K562 (cell line): ENCODE data around the gene DUS1L. TPM values are rescaled to one million over a fixed set of nuclear protein-coding genes. Genes with fewer than 3 reads are reported as not detected.

ENCODE experiments used
- CHD1 ChIP-seq: fragments of 200-600 bp; sonication (generic); IDR thresholded peaks from one replicate; pipeline ENCODE4 v1.6.1; 2012; ENCODE audit warnings: mild to moderate bottlenecking, moderate library complexity, low read length, inconsistent platforms
- ID3 ChIP-seq, 2 experiments: fragments of 250-450 bp in 1 of 2; fragments of 450-650 bp in 1 of 2; sonication (Bioruptor Pico) in 1 of 2; IDR thresholded peaks; 2 replicates each; pipeline versions ENCODE4 v1.6.1 to v1.8.0; 2016 to 2021; ENCODE audit warnings: mild to moderate bottlenecking in 2 of 2, moderate library complexity in 2 of 2, missing compliant biosample characterization in 1 of 2, missing genetic modification characterization in 1 of 2
- KLF13 ChIP-seq: fragments of 450-650 bp; IDR thresholded peaks from 2 replicates; pipeline ENCODE4 v1.6.1; 2016; ENCODE audit warnings: missing genetic modification characterization, low read depth, mild to moderate bottlenecking, missing compliant biosample characterization, moderate library complexity, borderline replicate concordance
- RBM14 ChIP-seq: fragments of 200-400 bp; formaldehyde crosslinking; IDR thresholded peaks from 2 replicates; pipeline ENCODE4 v1.6.1; 2018; ENCODE audit warnings: low read depth, mild to moderate bottlenecking, low read length, moderate library complexity, borderline replicate concordance; ENCODE audit not compliant: insufficient read depth
- ZFX ChIP-seq: sonication (generic); formaldehyde crosslinking; IDR thresholded peaks from 2 replicates; pipeline ENCODE4 v1.8.0; 2022; ENCODE audit warnings: mild to moderate bottlenecking, missing genetic modification reagents, moderate library complexity
- polyA plus RNA-seq, 8 experiments: library from polyadenylated mRNA; depleted of rRNA in 4 of 8; stranded (reverse) in 5 of 8; unstranded in 3 of 8; fragments of >200 nt; fragmentation: Nextera tagmentation in 2 of 8; fragmentation: Illumina TruSeq in 1 of 8; extraction: Ambion mirVana in 2 of 8; extraction: Trizol in 1 of 8; gene quantifications; 2 replicates each; pipeline versions ENCODE4 v1.2.1 to v1.2.3, GENCODE V29; 2011 to 2014; ENCODE audit warnings: inconsistent platforms in 1 of 8, missing spikeins in 1 of 8
- total RNA-seq, 7 experiments: library from RNA; depleted of rRNA in 6 of 7; stranded (reverse); fragments of >200 nt in 6 of 7; fragmentation: Illumina TruSeq in 2 of 7; extraction: Trizol in 2 of 7; gene quantifications; 2 replicates each; pipeline versions ENCODE4 v1.2.1 to v1.2.3, GENCODE V29; 2011 to 2021; ENCODE audit warnings: low replicate concordance in 1 of 7
- TF ChIP-seq, protein P1 (sequence below): conservative IDR thresholded peaks from 2 replicates; pipeline ENCODE4 v1.6.1; 2011; ENCODE audit warnings: low read depth, mild to moderate bottlenecking, low read length; ENCODE audit not compliant: control insufficient read depth
- TF ChIP-seq, protein P2 (sequence below), 2 experiments: fragments of 450-650 bp; IDR thresholded peaks; 2 replicates each; pipeline ENCODE4 v1.6.1; 2016; ENCODE audit warnings: mild to moderate bottlenecking in 2 of 2, borderline replicate concordance in 1 of 2, low read depth in 1 of 2, moderate library complexity in 1 of 2

DUS1L gene
- total and polyA plus RNA-seq, 9 of the 15 experiments (the other 6 are each of a cell fraction or from before 2014, with no cell fraction given) = 7.8 to 210 (median 83.9) TPM

DNA sequence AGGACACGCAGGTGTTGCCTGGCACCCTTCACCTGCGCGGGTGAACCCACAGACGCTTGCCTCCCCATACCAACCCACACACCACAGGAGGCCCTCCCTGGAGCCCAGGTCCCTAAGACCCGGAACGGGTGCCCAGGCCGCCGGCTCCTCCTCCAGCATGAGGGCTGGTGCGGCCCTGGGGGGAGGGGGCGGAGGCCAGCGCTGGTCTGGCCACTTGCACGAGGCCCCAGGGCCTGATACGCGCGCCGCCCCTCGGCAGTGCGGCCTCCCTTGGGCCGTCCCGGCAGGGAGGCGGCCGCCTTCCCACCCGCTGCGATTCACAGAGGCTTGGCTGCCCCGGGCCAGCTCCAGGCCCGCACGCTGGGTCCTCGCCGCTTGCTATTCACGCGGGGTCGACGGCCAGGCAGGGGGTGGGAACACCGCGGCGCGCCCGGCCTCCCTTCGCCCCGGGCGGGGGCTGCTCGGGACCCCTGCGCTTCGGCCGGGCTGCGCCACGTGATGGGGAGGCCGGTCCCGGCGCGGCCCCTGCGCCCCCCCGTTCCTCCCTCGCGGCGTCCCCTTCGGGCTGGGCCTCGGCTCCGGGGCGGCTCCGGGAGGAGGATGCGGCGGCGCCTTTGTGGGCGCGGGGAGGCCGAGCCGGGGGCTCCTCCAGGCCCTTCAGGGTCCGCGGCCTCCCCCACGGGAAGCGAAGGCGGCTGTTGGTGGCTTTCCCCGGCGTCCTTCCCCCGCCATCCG is 31.7 kb upstream of the DUS1L start (continued):
- TF ChIP-seq, protein P1, sequence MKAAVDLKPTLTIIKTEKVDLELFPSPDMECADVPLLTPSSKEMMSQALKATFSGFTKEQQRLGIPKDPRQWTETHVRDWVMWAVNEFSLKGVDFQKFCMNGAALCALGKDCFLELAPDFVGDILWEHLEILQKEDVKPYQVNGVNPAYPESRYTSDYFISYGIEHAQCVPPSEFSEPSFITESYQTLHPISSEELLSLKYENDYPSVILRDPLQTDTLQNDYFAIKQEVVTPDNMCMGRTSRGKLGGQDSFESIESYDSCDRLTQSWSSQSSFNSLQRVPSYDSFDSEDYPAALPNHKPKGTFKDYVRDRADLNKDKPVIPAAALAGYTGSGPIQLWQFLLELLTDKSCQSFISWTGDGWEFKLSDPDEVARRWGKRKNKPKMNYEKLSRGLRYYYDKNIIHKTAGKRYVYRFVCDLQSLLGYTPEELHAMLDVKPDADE = peak; percentile 25; the same call in 1 of the 2 replicates
- TF ChIP-seq CHD1 (peak; percentile 32), RBM14 (peak; percentile 94; the same call in 1 of the 2 replicates), ID3 (CRISPR knock-in tag; IDR thresholded peaks at IDR 0.05) (no peak), ID3 (tag; IDR thresholded peaks at IDR 0.05) (no peak), ZFX (CRISPR knock-in tag) (peak; percentile 57), KLF13 (peak; percentile 35; the same call in 1 of the 2 replicates)
- TF ChIP-seq, protein P2, sequence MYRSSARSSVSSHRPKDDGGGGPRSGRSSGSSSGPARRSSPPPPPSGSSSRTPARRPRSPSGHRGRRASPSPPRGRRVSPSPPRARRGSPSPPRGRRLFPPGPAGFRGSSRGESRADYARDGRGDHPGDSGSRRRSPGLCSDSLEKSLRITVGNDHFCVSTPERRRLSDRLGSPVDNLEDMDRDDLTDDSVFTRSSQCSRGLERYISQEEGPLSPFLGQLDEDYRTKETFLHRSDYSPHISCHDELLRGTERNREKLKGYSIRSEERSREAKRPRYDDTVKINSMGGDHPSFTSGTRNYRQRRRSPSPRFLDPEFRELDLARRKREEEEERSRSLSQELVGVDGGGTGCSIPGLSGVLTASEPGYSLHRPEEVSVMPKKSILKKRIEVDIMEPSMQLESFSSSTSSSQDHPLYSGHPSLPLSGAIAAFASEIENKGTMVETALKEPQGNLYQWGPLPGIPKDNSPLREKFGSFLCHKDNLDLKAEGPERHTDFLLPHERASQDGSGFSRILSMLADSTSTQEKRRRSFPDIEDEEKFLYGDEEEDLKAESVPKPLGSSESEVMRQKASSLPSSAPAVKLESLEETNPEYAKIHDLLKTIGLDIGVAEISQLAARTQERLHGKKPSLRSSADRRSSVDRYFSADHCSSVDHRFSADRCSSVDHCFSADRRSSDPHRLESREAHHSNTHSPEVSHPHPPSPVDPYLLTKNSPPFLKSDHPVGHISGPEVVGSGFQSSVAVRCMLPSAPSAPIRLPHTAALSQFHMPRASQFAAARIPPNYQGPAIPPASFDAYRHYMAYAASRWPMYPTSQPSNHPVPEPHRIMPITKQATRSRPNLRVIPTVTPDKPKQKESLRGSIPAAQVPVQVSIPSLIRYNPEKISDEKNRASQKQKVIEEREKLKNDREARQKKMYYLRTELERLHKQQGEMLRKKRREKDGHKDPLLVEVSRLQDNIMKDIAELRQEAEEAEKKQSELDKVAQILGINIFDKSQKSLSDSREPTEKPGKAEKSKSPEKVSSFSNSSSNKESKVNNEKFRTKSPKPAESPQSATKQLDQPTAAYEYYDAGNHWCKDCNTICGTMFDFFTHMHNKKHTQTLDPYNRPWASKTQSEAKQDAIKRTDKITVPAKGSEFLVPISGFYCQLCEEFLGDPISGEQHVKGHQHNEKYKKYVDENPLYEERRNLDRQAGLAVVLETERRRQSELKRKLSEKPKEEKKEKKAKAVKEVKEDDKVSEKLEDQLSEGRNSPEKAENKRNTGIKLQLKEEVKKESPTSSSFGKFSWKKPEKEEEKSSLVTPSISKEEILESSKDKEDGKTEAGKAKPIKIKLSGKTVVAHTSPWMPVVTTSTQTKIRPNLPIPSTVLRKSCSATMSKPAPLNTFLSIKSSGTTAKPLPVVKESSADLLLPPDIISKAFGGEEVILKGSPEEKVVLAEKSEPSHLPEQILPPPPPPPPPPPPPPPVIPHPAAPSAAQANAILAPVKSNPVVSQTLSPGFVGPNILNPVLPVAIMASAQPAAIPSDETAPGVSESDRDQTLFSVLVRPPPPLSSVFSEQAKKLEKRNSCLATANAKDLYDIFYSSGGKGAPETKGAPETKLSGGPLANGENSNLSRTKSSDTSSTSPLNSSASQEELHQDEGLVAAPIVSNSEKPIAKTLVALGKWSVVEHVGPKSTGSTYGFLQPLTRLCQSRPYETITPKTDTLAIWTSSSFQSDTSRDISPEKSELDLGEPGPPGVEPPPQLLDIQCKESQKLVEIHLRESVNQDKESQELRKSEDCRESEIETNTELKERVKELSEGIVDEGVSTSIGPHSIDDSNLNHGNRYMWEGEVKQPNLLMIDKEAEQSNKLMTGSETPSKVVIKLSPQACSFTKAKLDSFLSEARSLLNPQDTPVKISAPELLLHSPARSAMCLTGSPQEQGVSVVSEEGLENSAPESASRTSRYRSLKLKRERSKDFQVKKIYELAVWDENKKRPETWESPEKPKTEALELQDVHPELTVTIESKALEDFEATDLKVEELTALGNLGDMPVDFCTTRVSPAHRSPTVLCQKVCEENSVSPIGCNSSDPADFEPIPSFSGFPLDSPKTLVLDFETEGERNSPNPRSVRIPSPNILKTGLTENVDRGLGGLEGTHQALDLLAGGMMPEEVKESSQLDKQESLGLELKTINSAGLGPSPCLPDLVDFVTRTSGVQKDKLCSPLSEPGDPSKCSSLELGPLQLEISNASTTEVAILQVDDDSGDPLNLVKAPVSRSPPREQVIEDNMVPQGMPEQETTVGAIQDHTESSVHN (IDR thresholded peaks at IDR 0.05; ENCODE audit: borderline replicate concordance in 1 of 2, low read depth in 1 of 2) = no peak
